Astrocyte (in vitro differentiated cells and primary cell): ENCODE data around the gene UBE2C.

ENCODE experiments used
- EZH2 ChIP-seq: IDR thresholded peaks from 2 replicates; pipeline ENCODE4 v1.6.1; 2012; ENCODE audit warnings: mild to moderate bottlenecking, low read length, inconsistent platforms; ENCODE audit not compliant: insufficient read depth
- TF ChIP-seq, protein P1 (sequence below): IDR thresholded peaks from 2 replicates; pipeline ENCODE4 v1.5.1; 2011; ENCODE audit warnings: low read depth, mild to moderate bottlenecking, inconsistent platforms, low read length, moderate library complexity; ENCODE audit not compliant: insufficient read depth

DNA sequence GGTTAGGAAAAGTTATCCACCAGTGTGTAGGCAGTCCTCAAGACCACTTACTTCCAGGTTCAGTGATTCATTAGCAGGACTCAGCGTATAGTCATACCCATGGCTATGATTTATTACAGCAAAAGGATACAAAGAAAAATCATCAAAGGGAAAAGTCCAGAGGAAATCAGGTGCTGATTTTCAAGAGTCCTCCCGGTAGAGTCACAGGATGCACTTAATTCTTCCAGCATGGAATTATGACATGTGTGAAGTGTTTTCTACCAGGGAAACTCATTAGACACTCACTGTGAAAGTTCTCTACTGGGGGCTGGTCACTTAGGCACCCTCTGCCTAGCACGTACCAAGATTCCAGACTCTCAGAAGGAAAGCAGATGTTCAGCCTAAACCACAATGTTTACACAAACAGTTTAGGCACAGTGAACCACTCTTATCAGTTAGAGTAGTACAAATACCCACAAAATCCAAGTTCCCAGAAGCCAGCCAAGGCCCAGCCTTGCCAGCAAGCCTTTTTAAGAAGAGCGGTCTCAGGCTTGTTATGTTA lies 31.0 kb upstream of the UBE2C start:
- TF ChIP-seq EZH2 = no peak
- TF ChIP-seq, protein P1, sequence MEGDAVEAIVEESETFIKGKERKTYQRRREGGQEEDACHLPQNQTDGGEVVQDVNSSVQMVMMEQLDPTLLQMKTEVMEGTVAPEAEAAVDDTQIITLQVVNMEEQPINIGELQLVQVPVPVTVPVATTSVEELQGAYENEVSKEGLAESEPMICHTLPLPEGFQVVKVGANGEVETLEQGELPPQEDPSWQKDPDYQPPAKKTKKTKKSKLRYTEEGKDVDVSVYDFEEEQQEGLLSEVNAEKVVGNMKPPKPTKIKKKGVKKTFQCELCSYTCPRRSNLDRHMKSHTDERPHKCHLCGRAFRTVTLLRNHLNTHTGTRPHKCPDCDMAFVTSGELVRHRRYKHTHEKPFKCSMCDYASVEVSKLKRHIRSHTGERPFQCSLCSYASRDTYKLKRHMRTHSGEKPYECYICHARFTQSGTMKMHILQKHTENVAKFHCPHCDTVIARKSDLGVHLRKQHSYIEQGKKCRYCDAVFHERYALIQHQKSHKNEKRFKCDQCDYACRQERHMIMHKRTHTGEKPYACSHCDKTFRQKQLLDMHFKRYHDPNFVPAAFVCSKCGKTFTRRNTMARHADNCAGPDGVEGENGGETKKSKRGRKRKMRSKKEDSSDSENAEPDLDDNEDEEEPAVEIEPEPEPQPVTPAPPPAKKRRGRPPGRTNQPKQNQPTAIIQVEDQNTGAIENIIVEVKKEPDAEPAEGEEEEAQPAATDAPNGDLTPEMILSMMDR = no peak
